GM18861 (cell line): ENCODE measurements around the gene SLC16A10.

Source experiments
- ATAC-seq: cut with Tn5 transposase; IDR thresholded peaks from one replicate; pipeline ENCODE4 v1.9.1; 2021; ENCODE audit not compliant: unreplicated experiment

SLC16A10 gene

GRCh38 chr6:111210194-111210728, 123.0 kb downstream of the SLC16A10 start:
- ATAC-seq, result peak; percentile 72

DNA sequence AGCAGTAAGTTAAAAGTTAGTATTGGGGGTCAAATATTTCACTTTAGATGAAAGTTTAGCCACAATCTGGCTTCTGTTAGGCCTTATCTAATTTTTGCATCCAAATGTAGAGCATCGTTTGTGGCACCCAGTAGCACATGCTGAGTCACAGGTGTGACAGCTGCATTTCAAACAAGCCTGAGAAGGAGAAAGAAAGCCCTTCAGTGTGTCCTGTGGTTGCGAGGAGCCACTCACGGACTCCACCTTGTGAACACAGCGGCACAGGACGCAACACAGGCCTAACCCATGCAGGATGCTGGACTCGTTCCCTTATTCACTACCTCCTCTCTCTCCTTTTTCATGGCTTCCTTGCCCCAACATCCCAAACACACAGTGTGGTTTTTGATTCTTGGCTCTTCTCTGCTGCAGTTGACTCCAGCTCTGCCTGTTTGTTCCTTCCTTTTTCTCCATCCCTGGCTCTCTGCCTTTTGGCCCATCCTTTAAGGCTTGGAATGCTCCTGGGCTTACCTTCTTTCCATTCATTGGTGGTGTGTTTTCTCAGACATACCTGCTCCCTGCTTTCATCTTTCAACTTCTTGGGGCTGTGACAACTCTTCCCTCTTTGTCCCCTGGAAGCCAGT, 124.2 kb downstream of the SLC16A10 start:
- no peak for ATAC-seq

DNA sequence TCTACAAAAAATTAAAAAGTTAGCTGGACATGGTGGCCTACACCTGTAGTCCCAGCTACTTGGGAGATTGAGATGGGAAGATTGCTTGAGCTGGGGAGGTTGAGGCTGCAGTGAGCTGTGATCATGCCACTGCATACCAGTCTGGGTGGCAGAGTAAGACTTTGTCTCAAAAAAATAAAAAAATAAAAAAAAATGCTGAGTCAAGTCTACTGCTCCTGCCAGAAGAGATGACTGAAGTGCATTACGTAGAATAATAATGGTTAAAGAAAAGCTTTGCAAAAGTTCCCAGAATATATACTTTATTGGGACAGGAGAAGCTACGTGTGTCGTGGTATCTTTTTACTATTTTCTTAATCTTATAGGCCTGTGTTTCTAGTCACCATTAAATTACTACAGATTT, 125.3 kb downstream of the SLC16A10 start:
- no peak for ATAC-seq

GRCh38 chr6:111215131-111215530, 127.8 kb downstream of the SLC16A10 start:
- no peak for ATAC-seq

DNA sequence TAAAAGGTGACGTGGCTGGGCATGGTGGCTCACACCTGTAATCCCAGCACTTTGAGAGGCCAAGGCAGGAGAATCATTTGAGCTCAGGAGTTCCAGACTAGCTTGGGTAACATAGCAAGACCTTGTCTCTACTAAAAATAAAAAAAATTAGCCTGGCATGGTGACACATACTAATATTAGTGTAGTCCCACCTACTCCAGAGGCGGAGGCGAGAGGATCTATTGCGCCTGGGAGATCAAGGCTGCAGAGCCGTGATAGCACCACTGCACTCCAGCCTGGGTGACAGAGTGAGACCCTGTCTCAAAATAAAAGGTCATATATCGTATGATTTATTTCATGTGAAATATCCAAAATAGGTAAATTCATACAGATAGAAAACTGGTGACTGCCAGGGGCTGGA, 132.5 kb downstream of the SLC16A10 start:
- no peak for ATAC-seq

DNA sequence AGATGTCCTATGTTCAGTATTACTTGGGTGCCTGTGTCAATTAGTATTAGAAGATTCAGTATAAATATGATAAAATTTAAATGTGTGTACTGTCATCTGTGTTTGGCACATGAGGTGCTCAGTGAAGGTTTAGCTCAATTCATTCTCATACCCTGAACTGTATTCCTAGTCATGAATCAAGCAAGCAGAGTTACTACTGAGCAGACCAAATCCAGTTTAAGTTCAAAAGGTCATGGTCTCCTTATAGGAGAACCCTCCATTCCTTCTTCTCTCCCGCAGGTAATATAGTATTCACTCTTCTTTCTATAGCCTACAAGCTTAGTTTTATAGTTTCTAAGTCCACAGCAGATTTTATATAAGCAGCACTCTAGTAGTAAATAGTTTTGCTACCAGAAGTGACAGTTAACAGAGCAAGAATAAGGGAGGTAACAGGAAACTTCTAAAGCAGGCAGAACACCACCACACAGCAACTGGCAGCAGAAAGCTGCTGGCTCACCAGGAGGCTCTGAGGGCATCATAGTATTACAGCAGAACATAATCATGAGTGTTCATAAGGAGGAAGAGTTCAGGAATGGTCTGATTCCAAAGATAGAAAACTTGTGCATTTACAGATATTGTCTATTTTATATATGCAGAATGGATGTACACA, 133.2 kb downstream of the SLC16A10 start:
- ATAC-seq, result no peak

DNA sequence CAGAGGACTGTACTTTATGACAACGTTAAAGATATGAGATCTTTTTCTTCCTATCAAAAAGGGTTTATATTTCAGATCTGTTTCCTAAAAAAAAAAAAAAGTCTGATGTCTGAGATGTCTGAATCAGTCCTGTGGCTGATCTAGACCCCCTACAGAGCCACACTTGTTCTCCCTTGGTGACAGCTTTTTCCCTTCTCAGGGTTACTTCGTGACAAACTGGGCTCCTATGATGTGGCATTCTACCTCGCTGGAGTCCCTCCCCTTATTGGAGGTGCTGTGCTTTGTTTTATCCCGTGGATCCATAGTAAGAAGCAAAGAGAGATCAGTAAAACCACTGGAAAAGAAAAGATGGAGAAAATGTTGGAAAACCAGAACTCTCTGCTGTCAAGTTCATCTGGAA, 134.5 kb downstream of the SLC16A10 start:
- ATAC-seq, result no peak

DNA sequence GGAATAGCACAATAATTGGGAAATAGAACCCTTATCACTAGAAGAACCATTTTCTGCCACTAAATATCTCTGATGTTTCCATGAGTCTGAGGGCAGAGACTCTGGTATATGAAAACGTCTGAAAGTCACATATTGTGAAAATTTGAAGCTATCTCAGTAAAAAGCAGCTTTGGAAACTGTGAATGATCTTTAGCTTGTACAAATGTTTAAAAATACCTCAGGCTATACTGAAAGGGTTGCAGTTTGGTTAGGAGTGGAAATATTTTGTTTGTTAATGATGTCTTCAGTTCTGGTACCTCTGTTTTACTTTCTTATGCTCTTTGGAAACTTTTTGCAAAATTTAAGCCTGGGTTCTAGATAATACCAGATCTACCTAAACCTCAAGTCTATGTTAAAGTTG, 135.0 kb downstream of the SLC16A10 start:
- no peak for ATAC-seq

- ATAC-seq, result no peak
Observed at GRCh38 chr6:111228094-111228493, 140.8 kb downstream of the SLC16A10 start.

DNA sequence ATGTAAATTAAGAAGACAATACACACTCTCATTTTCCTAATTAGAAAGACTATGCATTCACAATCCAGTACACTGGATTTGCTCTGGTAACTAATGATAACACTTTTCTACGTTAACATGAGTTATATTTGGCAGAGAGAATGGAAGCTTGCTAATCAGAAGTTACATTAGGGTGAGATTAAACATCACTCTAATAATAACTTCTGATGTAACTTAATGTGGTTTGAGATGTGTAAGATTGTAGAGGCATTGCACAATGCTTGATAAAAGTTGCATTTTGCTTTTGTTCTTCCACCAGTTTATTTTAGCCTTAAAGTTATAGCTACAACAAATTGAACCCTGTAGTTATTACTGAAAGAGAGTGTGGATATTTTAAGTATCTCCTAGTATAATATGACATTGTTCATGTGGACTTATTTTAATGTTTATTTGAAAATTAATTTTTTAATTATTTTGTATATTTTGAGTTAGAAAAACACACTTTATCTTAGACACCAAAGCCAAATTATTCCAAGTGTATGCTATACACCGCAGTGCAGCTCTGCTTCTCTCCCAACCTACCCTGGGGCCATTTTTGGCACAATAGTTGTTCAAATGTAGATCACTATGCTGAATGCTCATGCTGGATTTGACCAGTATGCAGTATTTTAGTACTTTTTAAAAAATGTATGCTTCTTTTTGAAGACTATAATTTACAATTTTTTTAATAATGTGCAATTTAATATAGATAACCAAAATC, 143.2 kb downstream of the SLC16A10 start:
- no peak for ATAC-seq

DNA sequence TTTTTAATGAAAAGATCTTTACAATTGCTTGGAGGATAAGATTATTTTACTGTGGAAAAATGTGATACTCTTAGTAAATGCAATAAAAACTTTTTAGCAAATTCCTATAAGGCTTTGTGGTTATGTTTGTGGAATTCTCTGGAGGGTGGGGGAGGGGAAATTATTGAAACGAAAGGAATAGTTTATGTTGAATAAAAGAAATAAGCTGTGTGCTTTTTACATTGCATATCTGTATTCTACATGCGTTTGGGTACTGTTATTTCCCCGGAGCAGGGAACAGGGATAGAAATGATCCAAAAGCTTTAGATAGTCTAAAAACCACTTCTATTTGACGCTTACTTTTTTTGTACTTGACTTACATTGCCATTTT, 143.8 kb downstream of the SLC16A10 start:
- no peak for ATAC-seq

DNA sequence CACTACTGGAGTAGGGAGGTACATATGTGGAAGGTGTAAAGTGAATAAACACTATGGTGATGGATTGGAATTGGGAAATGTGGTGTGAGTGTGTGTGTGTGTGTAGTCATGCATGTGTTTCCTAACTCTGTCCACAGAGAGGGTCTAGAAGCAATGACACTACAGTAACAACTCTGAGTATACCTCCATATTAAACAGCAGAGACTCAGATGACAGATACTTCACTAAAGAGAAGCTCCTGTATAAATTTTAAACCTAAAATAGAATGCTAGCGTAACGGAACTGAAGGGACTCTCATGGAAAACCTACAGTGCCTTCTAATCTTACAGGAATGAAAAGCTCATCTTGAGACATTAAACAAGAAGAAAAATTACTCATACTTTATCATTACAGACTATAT, 150.5 kb downstream of the SLC16A10 start:
- no peak for ATAC-seq

GRCh38 chr6:111238464-111239119, 151.3 kb downstream of the SLC16A10 start:
- no peak for ATAC-seq

DNA sequence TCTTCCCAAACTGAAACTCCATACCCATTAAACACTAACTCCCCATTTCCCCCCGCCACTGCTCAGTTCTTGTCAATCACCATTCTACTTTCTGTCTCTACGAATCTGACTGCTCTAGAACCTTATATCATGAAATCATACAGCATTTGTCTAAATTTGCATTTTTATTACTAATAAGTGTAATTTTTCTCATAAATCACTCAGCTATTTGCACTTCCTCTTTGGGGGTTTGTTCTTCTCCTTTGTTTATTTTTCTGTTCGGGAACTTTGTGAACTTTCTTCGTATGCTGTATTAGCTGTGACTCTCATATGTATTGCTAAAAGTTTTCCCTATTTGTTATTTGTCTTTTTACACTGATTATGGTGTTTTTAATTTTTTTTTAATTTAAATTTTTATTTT, 152.2 kb downstream of the SLC16A10 start:
- ATAC-seq, result no peak

GRCh38 chr6:111242452-111242851, 155.1 kb downstream of the SLC16A10 start:
- no peak for ATAC-seq

DNA sequence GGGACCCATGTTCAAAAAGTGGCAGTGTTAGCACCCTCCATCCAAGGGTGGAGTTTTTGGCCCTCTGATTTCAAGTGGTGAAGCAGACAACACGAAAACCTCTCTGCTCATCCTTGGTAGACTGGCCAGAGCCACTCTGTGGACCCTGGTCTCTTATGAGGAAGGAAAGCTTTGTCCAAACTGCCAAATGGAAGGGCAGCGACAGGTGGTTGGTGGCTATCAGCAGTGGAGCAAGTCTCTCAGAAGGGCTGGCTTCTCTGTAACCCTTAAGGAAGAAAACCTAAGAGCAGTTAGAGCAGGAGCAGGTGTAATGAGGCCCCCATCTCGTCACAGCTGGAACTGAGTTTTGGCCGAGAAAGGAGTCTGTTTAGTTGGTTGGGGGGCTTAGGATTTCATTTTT, 155.8 kb downstream of the SLC16A10 start:
- no peak for ATAC-seq

- ATAC-seq, result no peak
Observed at GRCh38 chr6:111248789-111249188, 161.5 kb downstream of the SLC16A10 start.

- ATAC-seq, result peak; percentile 71
Observed at GRCh38 chr6:111250791-111251354, 163.6 kb downstream of the SLC16A10 start.

DNA sequence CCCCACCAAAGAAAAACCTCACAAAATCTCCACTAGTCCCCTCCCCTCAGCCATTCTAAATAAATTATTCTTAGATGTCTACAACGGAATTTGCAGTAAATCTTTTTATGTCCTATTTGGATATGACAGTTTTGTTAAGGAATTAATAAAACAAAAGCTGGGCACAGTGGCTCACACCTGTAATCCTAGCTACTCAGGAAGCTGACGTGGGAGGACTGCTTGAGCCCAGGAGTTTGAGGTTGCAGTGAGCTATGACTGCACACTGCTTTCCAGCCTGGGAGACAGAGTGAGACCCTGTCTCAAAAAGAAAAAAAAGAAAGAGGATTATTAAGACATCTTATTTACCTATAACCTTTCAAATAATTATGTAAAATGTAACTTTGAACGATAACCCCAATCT, 165.4 kb downstream of the SLC16A10 start:
- no peak for ATAC-seq

- ATAC-seq, result no peak
Observed at GRCh38 chr6:111254004-111254778, 166.9 kb downstream of the SLC16A10 start.

GRCh38 chr6:111254779-111255166, 167.5 kb downstream of the SLC16A10 start:
- no peak for ATAC-seq
